Measurements from ENCODE around the gene DMWD. TPM values are rescaled to one million over a fixed set of nuclear protein-coding genes. Genes with fewer than 3 reads are reported as not detected.

DMWD gene
- total and polyA plus RNA-seq, 2 of the 13 experiments (the other 11 are each of a cell fraction or from before 2014, with no cell fraction given), result 10.3 to 14.9 TPM

GRCh38 chr19:45770192-45771101 is 22.2 kb downstream of the DMWD start (continued):
- peak; percentile 84 for TF ChIP-seq ZBTB43 (CRISPR knock-in tag; conservative IDR thresholded peaks at IDR 0.05)
- no peak for TF ChIP-seq HOXA5 (CRISPR knock-in tag; IDR thresholded peaks at IDR 0.05)
- no peak for TF ChIP-seq ZNF354B (CRISPR knock-in tag; IDR thresholded peaks at IDR 0.05)
- TF ChIP-seq, protein P1, sequence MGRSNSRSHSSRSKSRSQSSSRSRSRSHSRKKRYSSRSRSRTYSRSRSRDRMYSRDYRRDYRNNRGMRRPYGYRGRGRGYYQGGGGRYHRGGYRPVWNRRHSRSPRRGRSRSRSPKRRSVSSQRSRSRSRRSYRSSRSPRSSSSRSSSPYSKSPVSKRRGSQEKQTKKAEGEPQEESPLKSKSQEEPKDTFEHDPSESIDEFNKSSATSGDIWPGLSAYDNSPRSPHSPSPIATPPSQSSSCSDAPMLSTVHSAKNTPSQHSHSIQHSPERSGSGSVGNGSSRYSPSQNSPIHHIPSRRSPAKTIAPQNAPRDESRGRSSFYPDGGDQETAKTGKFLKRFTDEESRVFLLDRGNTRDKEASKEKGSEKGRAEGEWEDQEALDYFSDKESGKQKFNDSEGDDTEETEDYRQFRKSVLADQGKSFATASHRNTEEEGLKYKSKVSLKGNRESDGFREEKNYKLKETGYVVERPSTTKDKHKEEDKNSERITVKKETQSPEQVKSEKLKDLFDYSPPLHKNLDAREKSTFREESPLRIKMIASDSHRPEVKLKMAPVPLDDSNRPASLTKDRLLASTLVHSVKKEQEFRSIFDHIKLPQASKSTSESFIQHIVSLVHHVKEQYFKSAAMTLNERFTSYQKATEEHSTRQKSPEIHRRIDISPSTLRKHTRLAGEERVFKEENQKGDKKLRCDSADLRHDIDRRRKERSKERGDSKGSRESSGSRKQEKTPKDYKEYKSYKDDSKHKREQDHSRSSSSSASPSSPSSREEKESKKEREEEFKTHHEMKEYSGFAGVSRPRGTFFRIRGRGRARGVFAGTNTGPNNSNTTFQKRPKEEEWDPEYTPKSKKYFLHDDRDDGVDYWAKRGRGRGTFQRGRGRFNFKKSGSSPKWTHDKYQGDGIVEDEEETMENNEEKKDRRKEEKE (IDR thresholded peaks at IDR 0.05), result no peak
- TF ChIP-seq ZNF138 (CRISPR knock-in tag; IDR thresholded peaks at IDR 0.05; ENCODE audit: low read depth), result 0 out of 2 replicates have a peak, but pooled peaks have one; percentile 66
- no peak for TF ChIP-seq PHB2 (IDR thresholded peaks at IDR 0.05; ENCODE audit: partially characterized antibody)
- TF ChIP-seq MYC (CRISPR knock-in tag; IDR thresholded peaks at IDR 0.05; ENCODE audit: borderline replicate concordance), result peak; percentile 71
- TF ChIP-seq ZKSCAN5 (CRISPR knock-in tag; IDR thresholded peaks at IDR 0.05), result no peak
- TF ChIP-seq ATF2 (CRISPR knock-in tag; IDR thresholded peaks at IDR 0.05), result peak; percentile 18; the same call in 1 of the 2 replicates
- no peak for TF ChIP-seq HHEX (CRISPR knock-in tag; IDR thresholded peaks at IDR 0.05)
- TF ChIP-seq, protein P2, sequence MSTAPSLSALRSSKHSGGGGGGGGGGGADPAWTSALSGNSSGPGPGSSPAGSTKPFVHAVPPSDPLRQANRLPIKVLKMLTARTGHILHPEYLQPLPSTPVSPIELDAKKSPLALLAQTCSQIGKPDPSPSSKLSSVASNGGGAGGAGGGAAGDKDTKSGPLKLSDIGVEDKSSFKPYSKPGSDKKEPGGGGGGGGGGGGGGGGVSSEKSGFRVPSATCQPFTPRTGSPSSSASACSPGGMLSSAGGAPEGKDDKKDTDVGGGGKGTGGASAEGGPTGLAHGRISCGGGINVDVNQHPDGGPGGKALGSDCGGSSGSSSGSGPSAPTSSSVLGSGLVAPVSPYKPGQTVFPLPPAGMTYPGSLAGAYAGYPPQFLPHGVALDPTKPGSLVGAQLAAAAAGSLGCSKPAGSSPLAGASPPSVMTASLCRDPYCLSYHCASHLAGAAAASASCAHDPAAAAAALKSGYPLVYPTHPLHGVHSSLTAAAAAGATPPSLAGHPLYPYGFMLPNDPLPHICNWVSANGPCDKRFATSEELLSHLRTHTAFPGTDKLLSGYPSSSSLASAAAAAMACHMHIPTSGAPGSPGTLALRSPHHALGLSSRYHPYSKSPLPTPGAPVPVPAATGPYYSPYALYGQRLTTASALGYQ (CRISPR knock-in tag; IDR thresholded peaks at IDR 0.05), result peak; percentile 25; the same call in 1 of the 2 replicates
- TF ChIP-seq CREM (IDR thresholded peaks at IDR 0.05), result peak; percentile 50; the same call in 1 of the 2 replicates
- TF ChIP-seq CREM (CRISPR knock-in tag; IDR thresholded peaks at IDR 0.05), result no peak
- TF ChIP-seq HOXA3 (CRISPR knock-in tag; IDR thresholded peaks at IDR 0.05), result no peak; the same call in 1 of the 2 replicates
- peak; percentile 35; the same call in 1 of the 2 replicates for TF ChIP-seq SP5 (CRISPR knock-in tag; IDR thresholded peaks at IDR 0.05; ENCODE audit: borderline replicate concordance, low read depth)
- TF ChIP-seq, protein P3, sequence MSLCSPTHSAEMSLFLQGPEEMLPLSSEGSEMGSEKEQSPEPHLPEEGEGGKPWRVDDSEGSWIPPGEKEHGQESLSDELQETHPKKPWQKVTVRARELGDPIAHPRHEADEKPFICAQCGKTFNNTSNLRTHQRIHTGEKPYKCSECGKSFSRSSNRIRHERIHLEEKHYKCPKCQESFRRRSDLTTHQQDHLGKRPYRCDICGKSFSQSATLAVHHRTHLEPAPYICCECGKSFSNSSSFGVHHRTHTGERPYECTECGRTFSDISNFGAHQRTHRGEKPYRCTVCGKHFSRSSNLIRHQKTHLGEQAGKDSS (CRISPR knock-in tag; IDR thresholded peaks at IDR 0.05; ENCODE audit: borderline replicate concordance, low read depth), result 0 out of 2 replicates have a peak, but pooled peaks have one; percentile 42
- TF ChIP-seq CCDC6 (CRISPR knock-in tag; IDR thresholded peaks at IDR 0.05), result peak; percentile 95
- TF ChIP-seq DR1 (CRISPR knock-in tag; IDR thresholded peaks at IDR 0.05), result peak; percentile 52; the same call in 1 of the 2 replicates
